T follicular helper cell (primary cell): Measurements from ENCODE around the gene NELFB.
"Not testable (repeated sequence)": the region's sequence is repeated elsewhere in the genome, so short reads cannot be mapped to it uniquely, and the experiment has no call there.

ENCODE experiments used
- DNase-seq: peaks from one replicate; pipeline ENCODE4 v3.0.0-alpha.2; 2020; ENCODE audit warnings: low read depth

NELFB gene

DNA sequence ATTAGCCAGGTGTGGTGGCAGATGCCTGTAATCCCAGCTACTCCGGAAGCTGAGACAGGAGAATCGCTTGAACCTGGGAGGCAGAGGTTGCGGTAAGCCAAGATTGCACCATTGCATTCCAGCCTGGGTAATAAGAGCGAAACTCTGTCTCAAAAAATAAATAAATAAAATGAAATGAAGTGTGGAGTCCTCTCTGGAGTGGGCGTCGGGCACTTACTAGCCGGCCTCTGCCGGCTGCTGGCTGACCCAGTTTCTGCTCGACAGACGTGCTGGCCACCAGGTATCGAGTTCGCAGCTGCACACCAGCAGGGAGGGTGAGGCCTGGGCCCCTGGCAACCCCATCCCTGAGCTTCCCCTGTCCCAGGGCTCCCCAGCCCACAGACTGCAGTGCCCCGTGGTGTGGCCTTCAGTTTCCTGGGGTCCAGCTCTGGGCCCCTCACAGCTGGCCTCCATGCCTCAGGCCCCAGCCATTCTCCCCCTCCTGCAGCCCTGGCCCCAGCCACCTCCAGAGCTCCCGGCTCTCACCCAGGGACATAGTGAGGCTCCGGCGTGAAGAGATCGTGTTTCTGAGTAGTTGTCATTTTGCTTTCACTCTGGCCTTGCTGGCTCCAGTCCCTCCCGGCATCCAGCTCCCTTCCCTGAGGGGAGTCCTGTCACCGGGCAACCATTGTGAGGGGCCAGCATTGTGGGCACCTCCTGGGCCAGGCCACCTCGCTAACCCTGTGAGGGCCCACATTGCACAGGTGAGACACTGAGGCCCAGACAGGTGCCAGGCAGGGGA, 7.8 kb upstream of the NELFB start:
- no peak for DNase-seq

- no peak for DNase-seq
These were observed 7.3 kb upstream of the NELFB start for GRCh38 chr9:137247916-137248175.

GRCh38 chr9:137250329-137251193, 4.6 kb upstream of the NELFB start:
- DNase-seq: no peak

DNA sequence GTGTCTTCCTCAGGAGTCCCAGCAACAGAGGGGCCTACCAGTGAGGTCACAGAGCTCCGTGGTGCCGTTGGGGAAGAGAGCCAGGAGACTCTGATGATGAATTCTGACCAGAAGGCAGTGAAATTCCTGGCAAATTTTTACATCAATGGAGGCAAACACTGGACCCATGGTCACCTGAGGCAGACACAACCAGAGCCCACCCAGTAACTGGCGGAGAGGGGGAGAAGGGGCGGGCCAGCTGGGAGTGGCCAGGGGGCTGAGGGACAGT, 4.0 kb upstream of the NELFB start, which contains the start of gene STPG3:
TSS of gene STPG3 (plus strand) at position 93 of the 268 bp plus-strand sequence. CDS start at position 94, 1 bp downstream.
- DNase-seq: no peak

- DNase-seq: no peak
These were observed 3.4 kb upstream of the NELFB start for GRCh38 chr9:137251490-137252268.

DNA sequence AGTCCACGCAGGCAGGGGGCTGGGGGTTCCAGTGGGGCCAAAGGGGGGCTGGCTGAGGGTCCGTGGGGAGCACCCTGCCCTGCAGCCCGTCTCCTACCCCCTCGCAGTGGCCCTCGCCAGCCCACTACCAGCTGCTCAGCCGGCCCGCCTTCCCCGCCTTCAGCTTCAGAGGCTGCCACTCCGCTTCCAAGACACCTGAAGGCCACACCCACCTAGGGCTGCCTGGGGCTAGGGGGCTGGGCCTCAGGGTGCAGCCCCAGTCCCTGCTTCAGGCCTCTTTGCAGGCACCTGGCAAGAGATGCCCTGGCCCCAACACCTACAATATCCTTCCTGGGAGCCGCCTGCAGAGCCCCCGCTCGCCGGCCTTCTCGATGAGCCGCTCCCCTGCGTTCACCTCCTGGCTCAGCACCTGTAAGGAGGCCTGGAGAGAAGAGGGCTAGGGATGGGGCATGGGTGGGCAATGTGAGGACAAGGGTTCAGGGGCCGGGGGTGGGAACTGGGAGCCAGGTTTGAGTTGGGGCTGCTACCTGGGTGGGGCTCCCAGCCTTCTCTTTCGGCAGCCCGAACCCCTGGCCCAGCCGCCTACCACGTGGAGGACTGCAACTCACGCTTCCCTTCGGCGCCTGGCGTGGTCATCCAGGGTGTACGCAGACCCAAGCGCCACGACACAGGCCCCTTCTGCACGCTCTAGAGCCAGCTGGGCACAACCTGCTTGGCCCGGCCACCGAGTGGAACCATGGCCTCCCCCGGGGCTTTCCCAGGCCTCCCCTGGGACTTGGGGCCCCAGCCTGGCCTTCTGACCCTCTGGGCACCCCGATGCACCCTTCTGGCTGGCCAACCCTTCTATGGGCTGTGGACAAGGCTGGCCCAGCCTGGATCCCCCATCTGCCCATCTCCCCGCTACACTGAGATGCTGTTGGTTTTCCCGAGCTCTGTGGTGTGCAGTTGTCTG, 2.3 kb upstream of the NELFB start:
- no peak for DNase-seq

- DNase-seq: no peak
These were observed 1.2 kb upstream of the NELFB start for GRCh38 chr9:137253717-137254623.

DNA sequence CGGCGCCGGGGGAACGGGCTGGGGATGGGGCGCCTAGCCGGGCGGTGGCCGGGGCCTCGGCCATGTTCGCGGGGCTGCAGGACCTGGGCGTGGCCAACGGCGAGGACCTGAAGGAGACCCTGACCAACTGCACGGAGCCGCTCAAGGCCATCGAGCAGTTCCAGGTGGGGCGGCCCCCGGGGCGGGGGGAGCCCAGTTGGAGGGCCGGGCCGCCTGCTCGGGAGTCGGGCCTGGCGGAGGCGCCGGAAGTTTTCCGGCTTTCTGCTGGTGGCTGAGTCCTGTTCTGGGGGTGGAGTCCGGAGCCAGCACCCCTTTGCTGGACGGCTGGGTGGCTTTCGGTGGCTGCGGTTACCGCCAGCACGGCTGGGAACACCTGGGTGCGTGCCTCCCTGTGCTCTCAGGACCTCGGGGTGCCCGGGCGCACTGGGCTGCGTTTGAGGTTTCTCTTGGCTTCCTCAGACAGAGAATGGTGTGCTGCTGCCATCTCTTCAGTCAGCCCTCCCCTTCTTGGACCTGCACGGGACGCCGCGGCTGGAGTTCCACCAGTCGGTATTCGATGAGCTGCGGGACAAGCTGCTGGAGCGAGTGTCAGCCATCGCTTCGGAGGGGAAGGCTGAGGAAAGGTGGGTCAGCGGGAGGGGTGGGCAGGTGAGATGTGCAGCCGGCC, 454 bp downstream of the NELFB start:
- no peak for DNase-seq

DNA sequence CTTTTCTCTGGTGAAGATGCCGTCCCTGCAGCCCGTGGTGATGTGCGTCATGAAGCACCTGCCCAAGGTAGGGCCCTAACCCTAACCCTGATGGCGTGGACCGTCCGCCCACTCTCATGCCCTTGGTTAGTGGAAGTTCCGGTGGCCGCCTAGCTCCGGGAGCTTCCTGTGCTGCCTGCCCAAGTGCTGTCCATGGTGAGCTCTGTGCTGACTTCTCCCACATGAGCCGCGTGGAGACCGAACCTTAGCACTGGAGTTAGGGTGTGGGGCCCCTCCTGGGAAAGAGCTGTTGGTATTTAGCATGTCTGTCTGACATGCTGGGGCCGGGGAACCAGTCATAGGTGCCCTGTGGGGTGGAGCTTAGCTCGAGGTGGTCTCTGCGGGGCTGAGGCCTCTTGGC, 1.2 kb downstream of the NELFB start:
- no peak for DNase-seq

DNA sequence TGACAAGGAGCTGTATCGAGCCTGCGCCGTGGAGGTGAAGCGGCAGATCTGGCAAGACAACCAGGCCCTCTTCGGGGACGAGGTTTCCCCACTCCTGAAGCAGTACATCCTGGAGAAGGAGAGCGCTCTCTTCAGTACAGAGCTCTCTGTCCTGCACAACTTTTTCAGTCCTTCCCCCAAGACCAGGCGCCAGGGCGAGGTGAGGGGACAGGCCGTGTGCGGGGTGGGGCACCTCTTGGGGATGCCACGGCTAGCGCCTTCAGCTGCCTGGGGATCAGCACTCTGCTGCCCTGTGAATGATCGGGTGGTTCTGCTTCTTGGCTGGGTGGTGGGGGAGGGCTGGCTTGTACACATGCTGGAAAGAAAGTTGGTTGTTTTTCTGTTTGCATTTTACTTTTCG, 1.7 kb downstream of the NELFB start:
- DNase-seq: no peak

GRCh38 chr9:137262173-137262908, 7.2 kb downstream of the NELFB start:
- DNase-seq: not testable (repeated sequence)

DNA sequence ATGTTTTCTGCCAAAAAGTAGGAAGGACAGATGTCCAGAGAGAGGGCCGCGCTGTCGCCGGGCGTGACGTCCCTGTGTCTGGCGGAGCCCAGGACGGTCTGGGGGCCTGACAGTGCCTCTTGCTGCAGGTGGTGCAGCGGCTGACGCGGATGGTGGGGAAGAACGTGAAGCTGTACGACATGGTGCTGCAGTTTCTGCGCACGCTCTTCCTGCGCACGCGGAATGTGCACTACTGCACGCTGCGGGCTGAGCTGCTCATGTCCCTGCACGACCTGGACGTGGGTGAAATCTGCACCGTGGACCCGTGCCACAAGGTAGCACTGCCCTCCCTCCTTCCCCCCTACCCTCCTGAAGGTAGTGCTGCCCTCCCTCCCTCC, 7.8 kb downstream of the NELFB start:
- DNase-seq: no peak

DNA sequence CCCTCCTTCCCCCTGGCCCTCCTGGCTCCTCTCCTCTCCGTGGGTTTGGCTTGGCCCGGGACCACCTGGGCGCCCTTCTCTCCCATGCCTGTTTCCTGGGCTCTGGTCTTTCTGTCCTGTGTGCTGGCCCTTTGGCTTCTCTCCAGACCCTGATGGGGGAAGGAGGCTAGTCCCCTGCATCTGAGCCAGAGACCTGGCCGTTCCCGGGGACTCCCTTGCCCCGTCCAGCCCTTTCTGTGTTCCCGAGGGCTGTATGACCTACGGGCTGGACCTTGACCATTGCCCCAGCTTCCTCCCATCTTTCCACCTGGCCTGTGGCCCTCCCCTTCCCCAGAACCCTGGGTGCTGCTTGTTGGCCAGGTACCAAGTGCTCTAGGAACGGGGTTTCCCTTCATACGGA, 8.4 kb downstream of the NELFB start:
- DNase-seq: no peak

DNA sequence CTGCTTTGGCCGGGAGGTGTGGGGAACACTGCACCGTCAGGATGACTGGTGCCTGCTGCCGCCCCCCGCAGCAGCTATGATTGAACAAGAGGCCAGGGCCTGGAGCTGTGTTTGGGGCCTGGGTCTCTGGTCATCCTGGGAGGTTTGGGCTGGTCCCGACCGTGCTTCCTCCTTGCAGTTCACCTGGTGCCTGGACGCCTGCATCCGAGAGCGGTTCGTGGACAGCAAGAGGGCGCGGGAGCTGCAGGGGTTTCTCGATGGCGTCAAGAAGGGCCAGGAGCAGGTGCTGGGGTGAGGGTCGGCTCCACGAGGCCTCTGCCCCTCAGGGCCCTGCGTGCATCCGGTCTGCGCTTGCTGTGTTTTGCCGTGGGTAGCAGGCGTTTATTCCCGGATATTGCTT, 8.9 kb downstream of the NELFB start:
- DNase-seq: no peak

DNA sequence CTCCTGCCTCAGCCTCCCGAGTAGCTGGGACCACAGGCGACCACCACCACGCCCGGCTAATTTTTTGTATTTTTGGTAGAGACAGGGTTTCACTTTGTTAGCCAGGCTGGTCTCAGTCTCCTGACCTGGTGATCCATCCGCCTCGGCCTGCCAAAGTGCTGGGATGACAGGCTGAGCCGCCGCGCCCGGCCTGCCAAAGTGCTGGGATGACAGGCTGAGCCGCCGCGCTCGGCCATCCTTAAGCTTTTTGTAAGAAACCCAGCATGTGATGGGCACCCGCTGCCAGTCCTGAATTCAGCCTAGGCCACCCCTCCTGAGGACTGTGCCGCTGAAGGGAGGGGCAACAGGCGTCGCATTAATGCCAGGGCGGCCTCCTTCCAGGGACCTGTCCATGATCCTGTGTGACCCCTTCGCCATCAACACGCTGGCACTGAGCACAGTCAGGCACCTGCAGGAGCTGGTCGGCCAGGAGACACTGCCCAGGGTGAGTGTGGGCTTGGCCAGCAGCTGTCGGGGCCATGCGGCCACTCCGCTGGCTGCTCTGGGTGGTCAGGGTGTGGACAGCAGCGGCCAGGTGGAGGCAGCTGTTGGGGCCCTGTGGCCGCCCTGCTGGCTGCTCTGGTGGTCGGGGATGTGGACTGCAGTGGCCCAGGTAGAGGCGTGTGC, 10.5 kb downstream of the NELFB start:
- no peak for DNase-seq

DNA sequence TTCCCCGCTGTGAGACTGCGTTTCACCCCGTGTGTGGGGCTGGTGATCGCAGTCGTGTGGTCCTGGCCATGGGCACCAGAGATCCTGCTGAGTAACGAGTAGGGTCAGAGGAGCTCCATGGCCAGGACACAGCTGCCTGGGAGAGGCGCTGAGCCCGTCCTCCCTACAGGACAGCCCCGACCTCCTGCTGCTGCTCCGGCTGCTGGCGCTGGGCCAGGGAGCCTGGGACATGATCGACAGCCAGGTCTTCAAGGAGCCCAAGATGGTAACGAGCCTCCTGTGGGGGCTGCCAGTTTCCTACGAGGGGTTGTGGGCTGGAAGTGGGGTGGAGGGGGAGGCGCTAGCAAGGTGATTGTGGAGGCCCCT, 11.0 kb downstream of the NELFB start:
- DNase-seq: no peak

DNA sequence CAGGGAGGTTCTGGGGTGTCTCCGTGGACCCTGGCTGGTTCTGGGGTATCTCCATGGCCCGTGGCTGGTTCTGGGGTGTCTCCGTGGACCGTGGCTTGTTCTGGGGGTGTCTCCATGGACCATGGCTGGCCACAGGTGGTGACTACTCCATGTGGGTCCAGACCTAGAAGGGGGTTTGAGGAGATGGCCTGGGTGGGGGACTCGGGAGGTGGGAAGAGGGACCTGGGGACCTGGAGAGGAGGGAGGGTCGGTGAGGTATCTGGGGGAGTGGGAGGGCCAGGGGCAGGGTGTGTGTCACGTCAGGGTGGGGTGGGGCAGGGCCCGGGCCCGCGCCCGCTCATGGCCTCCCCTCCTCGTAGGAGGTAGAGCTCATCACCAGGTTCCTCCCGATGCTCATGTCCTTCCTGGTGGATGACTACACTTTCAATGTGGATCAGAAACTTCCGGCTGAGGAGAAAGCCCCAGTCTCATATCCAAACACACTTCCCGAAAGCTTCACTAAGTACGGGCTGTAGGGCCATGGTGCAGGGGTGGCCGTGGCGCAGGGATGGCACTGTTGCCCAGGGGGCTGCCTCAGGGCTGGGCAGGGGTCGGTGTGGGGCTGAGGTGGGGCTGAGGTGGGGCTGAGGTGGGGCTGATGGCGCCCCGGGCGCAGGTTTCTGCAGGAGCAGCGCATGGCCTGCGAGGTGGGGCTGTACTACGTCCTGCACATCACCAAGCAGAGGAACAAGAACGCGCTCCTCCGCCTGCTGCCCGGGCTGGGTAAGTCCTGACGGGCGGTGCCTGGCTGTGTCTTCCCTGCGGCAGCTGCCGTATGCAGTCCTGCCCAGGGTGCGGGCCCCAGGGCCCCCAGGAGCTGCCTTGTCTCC, 11.7 kb downstream of the NELFB start:
- no peak for DNase-seq

DNA sequence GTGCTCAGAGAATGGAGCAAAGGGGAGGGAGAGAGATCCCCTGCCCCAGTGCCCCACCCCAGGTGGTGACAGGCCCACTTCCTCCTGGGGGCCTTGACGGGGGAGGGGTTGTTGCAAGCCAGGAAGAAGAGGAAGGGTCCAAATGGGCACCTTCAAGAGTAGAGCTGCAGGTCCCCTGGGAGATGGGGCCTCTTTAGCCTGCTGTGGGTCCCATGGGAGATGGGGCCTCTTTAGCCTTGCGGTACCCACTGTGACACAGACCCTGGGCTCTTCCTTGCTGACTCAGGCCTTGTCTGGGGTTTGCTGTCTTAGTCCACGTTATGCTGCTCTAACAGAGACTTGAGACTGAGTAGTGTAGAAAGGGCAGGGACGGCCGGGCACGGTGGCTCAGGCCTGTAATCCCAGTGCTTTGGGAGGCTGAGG, 12.8 kb downstream of the NELFB start:
- DNase-seq: no peak
